Measurements from ENCODE around the gene ATP6V1C2. TPM values are rescaled to one million over a fixed set of nuclear protein-coding genes. Genes with fewer than 3 reads are reported as not detected.

Gene ATP6V1C2
- total and polyA plus RNA-seq, 2 experiments from 2014 or later, result 0.14 to 2.1 TPM

DNA sequence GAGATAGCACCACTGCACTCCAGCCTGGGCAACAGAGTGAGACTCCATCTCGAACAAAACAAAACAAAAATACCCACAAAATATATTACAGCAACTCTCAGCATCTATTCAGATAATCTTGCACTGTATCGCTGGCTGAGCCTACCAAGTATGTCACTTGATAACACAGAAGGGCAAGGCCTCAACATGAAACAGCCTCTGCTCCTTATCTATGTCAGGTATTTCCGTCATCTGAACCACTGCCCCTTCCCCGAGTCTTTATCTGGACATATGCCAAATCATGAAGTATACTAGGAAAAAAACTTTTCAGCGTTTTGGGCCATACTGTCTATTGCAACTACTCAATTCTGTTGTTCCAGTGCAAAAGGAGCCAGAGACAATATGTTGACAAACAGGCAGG is 73.4 kb downstream of the ATP6V1C2 start:
- no peaks in the 10 kb centered on the region for H3K4me1 ChIP-seq (ENCODE audit: insufficient read depth)
- H4K20me1 ChIP-seq (replicated peaks; ENCODE audit: insufficient read depth), result peaks cover 61% of the 10 kb centered on the region
- H3K27ac ChIP-seq (ENCODE audit: low read depth), result no peak overlapping the region
- H3K36me3 ChIP-seq (ENCODE audit: insufficient read depth), result peaks cover 88% of the 10 kb centered on the region
- TF ChIP-seq, protein P1, sequence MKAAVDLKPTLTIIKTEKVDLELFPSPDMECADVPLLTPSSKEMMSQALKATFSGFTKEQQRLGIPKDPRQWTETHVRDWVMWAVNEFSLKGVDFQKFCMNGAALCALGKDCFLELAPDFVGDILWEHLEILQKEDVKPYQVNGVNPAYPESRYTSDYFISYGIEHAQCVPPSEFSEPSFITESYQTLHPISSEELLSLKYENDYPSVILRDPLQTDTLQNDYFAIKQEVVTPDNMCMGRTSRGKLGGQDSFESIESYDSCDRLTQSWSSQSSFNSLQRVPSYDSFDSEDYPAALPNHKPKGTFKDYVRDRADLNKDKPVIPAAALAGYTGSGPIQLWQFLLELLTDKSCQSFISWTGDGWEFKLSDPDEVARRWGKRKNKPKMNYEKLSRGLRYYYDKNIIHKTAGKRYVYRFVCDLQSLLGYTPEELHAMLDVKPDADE (IDR thresholded peaks at IDR 0.05), result no peak
- TF ChIP-seq EZH2phosphoT487 (IDR thresholded peaks at IDR 0.05; ENCODE audit: unreplicated experiment) (no peak), NANOG (IDR thresholded peaks at IDR 0.05; ENCODE audit: borderline replicate concordance) (no peak), JUNB (IDR thresholded peaks at IDR 0.05; ENCODE audit: unreplicated experiment) (no peak), EZH2 (IDR thresholded peaks at IDR 0.05; ENCODE audit: low read depth, unreplicated experiment) (no peak), POLR2AphosphoS5 (IDR thresholded peaks at IDR 0.05; ENCODE audit: low read depth) (no peak), ZNF114 (CRISPR knock-in tag; IDR thresholded peaks at IDR 0.05) (no peak), ZNF331 (CRISPR knock-in tag; IDR thresholded peaks at IDR 0.05; ENCODE audit: low read depth) (no peak), CREB1 (CRISPR knock-in tag; IDR thresholded peaks at IDR 0.05; ENCODE audit: low read depth) (no peak), STAT1 (IDR thresholded peaks at IDR 0.05; ENCODE audit: unreplicated experiment) (no peak)
- TF ChIP-seq, protein P2, sequence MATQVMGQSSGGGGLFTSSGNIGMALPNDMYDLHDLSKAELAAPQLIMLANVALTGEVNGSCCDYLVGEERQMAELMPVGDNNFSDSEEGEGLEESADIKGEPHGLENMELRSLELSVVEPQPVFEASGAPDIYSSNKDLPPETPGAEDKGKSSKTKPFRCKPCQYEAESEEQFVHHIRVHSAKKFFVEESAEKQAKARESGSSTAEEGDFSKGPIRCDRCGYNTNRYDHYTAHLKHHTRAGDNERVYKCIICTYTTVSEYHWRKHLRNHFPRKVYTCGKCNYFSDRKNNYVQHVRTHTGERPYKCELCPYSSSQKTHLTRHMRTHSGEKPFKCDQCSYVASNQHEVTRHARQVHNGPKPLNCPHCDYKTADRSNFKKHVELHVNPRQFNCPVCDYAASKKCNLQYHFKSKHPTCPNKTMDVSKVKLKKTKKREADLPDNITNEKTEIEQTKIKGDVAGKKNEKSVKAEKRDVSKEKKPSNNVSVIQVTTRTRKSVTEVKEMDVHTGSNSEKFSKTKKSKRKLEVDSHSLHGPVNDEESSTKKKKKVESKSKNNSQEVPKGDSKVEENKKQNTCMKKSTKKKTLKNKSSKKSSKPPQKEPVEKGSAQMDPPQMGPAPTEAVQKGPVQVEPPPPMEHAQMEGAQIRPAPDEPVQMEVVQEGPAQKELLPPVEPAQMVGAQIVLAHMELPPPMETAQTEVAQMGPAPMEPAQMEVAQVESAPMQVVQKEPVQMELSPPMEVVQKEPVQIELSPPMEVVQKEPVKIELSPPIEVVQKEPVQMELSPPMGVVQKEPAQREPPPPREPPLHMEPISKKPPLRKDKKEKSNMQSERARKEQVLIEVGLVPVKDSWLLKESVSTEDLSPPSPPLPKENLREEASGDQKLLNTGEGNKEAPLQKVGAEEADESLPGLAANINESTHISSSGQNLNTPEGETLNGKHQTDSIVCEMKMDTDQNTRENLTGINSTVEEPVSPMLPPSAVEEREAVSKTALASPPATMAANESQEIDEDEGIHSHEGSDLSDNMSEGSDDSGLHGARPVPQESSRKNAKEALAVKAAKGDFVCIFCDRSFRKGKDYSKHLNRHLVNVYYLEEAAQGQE (IDR thresholded peaks at IDR 0.05; ENCODE audit: unreplicated experiment), result no peak
- TF ChIP-seq, protein P3, sequence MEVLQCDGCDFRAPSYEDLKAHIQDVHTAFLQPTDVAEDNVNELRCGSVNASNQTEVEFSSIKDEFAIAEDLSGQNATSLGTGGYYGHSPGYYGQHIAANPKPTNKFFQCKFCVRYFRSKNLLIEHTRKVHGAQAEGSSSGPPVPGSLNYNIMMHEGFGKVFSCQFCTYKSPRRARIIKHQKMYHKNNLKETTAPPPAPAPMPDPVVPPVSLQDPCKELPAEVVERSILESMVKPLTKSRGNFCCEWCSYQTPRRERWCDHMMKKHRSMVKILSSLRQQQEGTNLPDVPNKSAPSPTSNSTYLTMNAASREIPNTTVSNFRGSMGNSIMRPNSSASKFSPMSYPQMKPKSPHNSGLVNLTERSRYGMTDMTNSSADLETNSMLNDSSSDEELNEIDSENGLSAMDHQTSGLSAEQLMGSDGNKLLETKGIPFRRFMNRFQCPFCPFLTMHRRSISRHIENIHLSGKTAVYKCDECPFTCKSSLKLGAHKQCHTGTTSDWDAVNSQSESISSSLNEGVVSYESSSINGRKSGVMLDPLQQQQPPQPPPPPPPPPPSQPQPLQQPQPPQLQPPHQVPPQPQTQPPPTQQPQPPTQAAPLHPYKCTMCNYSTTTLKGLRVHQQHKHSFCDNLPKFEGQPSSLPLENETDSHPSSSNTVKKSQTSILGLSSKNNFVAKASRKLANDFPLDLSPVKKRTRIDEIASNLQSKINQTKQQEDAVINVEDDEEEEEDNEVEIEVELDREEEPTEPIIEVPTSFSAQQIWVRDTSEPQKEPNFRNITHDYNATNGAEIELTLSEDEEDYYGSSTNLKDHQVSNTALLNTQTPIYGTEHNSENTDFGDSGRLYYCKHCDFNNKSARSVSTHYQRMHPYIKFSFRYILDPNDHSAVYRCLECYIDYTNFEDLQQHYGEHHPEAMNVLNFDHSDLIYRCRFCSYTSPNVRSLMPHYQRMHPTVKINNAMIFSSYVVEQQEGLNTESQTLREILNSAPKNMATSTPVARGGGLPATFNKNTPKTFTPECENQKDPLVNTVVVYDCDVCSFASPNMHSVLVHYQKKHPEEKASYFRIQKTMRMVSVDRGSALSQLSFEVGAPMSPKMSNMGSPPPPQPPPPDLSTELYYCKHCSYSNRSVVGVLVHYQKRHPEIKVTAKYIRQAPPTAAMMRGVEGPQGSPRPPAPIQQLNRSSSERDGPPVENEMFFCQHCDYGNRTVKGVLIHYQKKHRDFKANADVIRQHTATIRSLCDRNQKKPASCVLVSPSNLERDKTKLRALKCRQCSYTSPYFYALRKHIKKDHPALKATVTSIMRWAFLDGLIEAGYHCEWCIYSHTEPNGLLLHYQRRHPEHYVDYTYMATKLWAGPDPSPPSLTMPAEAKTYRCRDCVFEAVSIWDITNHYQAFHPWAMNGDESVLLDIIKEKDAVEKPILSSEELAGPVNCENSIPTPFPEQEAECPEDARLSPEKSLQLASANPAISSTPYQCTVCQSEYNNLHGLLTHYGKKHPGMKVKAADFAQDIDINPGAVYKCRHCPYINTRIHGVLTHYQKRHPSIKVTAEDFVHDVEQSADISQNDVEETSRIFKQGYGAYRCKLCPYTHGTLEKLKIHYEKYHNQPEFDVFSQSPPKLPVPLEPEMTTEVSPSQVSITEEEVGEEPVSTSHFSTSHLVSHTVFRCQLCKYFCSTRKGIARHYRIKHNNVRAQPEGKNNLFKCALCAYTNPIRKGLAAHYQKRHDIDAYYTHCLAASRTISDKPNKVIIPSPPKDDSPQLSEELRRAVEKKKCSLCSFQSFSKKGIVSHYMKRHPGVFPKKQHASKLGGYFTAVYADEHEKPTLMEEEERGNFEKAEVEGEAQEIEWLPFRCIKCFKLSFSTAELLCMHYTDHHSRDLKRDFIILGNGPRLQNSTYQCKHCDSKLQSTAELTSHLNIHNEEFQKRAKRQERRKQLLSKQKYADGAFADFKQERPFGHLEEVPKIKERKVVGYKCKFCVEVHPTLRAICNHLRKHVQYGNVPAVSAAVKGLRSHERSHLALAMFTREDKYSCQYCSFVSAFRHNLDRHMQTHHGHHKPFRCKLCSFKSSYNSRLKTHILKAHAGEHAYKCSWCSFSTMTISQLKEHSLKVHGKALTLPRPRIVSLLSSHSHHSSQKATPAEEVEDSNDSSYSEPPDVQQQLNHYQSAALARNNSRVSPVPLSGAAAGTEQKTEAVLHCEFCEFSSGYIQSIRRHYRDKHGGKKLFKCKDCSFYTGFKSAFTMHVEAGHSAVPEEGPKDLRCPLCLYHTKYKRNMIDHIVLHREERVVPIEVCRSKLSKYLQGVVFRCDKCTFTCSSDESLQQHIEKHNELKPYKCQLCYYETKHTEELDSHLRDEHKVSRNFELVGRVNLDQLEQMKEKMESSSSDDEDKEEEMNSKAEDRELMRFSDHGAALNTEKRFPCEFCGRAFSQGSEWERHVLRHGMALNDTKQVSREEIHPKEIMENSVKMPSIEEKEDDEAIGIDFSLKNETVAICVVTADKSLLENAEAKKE (CRISPR knock-in tag; IDR thresholded peaks at IDR 0.05), result no peak
- TF ChIP-seq, protein P4, sequence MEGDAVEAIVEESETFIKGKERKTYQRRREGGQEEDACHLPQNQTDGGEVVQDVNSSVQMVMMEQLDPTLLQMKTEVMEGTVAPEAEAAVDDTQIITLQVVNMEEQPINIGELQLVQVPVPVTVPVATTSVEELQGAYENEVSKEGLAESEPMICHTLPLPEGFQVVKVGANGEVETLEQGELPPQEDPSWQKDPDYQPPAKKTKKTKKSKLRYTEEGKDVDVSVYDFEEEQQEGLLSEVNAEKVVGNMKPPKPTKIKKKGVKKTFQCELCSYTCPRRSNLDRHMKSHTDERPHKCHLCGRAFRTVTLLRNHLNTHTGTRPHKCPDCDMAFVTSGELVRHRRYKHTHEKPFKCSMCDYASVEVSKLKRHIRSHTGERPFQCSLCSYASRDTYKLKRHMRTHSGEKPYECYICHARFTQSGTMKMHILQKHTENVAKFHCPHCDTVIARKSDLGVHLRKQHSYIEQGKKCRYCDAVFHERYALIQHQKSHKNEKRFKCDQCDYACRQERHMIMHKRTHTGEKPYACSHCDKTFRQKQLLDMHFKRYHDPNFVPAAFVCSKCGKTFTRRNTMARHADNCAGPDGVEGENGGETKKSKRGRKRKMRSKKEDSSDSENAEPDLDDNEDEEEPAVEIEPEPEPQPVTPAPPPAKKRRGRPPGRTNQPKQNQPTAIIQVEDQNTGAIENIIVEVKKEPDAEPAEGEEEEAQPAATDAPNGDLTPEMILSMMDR (conservative IDR thresholded peaks at IDR 0.05; ENCODE audit: low read depth in 2 of 2), result no peak
- no peak overlapping the region for H3K4me3 Mint-ChIP-seq
- H3K4me1 Mint-ChIP-seq, result no peaks in the 10 kb centered on the region
- H3K9me3 Mint-ChIP-seq, result no peaks in the 10 kb centered on the region
- no peak overlapping the region for H3K4me2 ChIP-seq
- 0 out of 2 replicates have a peak, but pooled peaks cover 3% of the 10 kb centered on the region for H3F3A ChIP-seq (replicated peaks; ENCODE audit: low read depth)
- no peak overlapping the region for H3K4me3 ChIP-seq
- no peak overlapping the region for H2AFZ ChIP-seq
- H3K79me2 ChIP-seq (replicated peaks; ENCODE audit: insufficient read depth), result peaks cover 63% of the 10 kb centered on the region
- H3K36me3 Mint-ChIP-seq (ENCODE audit: low read depth), result peaks cover 88% of the 10 kb centered on the region
- no peaks in the 10 kb centered on the region for H3K27me3 ChIP-seq (ENCODE audit: insufficient read depth)
- no peak for ATAC-seq
- no peaks in the 10 kb centered on the region for H3K9me2 ChIP-seq (ENCODE audit: insufficient read depth)
- peaks cover 1% of the 10 kb centered on the region for H3K27me3 Mint-ChIP-seq (ENCODE audit: insufficient read depth, low read depth, poor library complexity)
- no peak for DNase-seq (ENCODE audit: low spot score)
- no peak overlapping the region for H3K27ac Mint-ChIP-seq
